BJ (cell line): ENCODE measurements around the gene CERS1. TPM values are rescaled to one million over a fixed set of nuclear protein-coding genes. Genes with fewer than 3 reads are reported as not detected.

ENCODE experiments used
- CTCF ChIA-PET: fragments of 350-600 bp; formaldehyde crosslinking; extraction: SDS; loops from one replicate; lab custom pipeline; 2021; ENCODE audit warnings: antibody characterized with exemption, inconsistent platforms; lab: Yijun Ruan, JAX
- POLR2A ChIA-PET: fragments of 300-600 bp; sonication (Branson Sonifier 250); formaldehyde crosslinking; extraction: SDS; loops from one replicate; lab custom pipeline; 2021; ENCODE audit warnings: antibody characterized with exemption; lab: Charles Lee
- DNase-seq: peaks from one replicate; pipeline ENCODE4 v3.0.0-alpha.2; 2011; ENCODE audit warnings: low read depth
- H3K27me3 ChIP-seq: 2 replicates; pipeline ENCODE4 v1.6.0; 2011; ENCODE audit warnings: low read length; ENCODE audit not compliant: control insufficient read depth, insufficient read depth
- H3K36me3 ChIP-seq: 2 replicates; pipeline ENCODE4 v1.5.1; 2011; ENCODE audit warnings: low read length; ENCODE audit not compliant: control insufficient read depth, insufficient read depth
- H3K4me3 ChIP-seq: 2 replicates; pipeline ENCODE4 v1.5.1; 2011; ENCODE audit warnings: low read depth, mild to moderate bottlenecking, control low read depth, low read length
- polyA plus RNA-seq: library from polyadenylated mRNA; depleted of rRNA; stranded (reverse); fragments of >200 nt; gene quantifications from 2 replicates; pipeline ENCODE4 v1.2.3, GENCODE V29; 2011
- TF ChIP-seq, protein P1 (sequence below): IDR thresholded peaks from 2 replicates; pipeline ENCODE4 v1.5.1; 2011; ENCODE audit warnings: low read depth, mild to moderate bottlenecking, control low read depth, inconsistent platforms, low read length, moderate library complexity; ENCODE audit not compliant: insufficient read depth

The CERS1 gene
- polyA plus RNA-seq, 1 experiment, result 0.83 TPM

DNA sequence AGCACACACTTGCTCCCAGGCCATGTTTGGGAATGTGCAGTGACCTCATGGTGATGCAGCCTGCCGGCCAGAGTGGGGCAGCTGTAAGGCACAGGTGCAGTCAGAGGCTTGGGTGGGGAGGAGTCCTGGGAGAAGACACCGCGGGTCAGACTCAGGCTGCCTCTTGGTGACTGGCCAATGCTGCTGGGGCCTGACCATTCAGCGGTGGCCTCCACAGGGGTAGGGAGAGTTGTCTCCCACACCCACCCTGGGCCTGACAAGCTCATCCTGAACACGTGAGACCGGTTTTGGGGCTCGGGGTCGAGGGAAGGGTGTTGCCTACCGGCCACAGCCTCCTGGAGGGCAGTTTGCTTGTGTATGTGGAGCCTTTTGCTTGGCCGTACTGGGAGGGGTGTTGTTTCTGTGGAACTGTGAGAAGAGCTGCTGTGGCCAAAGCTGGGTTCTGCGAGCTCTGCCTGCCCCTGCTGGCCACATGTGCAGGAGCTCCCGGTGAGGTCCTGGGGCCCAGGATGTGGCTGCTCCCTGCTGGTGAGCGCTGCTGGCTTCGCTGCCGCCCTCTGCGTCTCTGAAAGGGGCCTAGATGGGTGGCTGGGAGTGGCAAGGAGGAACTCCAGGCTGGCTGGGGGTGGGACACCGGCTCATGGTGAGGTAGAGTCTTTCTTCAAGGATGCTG, 42.1 kb downstream of the CERS1 start:
- no peak for DNase-seq
- CTCF ChIA-PET, result interaction anchor here (1.2 to 3.6 kb wide), 2 partner anchors 12 to 403 kb away, joined by 3 to 30 read pairs; no protein-coding TSS in a partner anchor
- Histone ChIP-seq H3K27me3 (no peaks in the 10 kb centered on the region), H3K36me3 (peaks cover 67% of the 10 kb centered on the region), H3K4me3 (no peak overlapping the region)
- POLR2A ChIA-PET, result no interaction called here
- TF ChIP-seq, protein P1, sequence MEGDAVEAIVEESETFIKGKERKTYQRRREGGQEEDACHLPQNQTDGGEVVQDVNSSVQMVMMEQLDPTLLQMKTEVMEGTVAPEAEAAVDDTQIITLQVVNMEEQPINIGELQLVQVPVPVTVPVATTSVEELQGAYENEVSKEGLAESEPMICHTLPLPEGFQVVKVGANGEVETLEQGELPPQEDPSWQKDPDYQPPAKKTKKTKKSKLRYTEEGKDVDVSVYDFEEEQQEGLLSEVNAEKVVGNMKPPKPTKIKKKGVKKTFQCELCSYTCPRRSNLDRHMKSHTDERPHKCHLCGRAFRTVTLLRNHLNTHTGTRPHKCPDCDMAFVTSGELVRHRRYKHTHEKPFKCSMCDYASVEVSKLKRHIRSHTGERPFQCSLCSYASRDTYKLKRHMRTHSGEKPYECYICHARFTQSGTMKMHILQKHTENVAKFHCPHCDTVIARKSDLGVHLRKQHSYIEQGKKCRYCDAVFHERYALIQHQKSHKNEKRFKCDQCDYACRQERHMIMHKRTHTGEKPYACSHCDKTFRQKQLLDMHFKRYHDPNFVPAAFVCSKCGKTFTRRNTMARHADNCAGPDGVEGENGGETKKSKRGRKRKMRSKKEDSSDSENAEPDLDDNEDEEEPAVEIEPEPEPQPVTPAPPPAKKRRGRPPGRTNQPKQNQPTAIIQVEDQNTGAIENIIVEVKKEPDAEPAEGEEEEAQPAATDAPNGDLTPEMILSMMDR, result no peak

DNA sequence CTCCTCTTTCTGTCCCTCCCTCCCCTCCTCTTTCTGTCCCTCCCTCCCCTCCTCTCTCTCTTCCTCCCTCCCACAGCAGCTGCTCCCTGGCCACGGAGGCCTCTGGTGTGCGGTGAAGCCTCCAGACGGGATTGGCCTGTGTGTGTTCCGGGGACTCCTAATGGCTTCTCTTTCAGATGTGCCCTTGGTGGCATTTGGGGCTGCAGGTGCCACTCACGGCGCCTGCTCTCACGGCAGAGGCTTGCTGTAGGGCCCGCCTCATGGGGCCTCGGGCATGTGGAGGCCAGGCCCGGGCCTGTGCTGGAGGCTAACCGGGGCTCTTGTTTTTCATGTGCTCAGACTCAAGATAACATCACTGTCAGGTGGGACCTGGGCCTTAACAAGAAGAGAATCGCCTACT, 43.3 kb downstream of the CERS1 start:
- TF ChIP-seq, protein P1, result no peak
- Histone ChIP-seq H3K27me3 (no peaks in the 10 kb centered on the region), H3K4me3 (no peak overlapping the region), H3K36me3 (peaks cover 62% of the 10 kb centered on the region)
- ChIA-PET POLR2A (no interaction called here), CTCF (interaction anchor here (2.9 kb wide), 1 partner anchor 14 kb away, joined by 23 read pairs; no protein-coding TSS in a partner anchor)
- no peak for DNase-seq

DNA sequence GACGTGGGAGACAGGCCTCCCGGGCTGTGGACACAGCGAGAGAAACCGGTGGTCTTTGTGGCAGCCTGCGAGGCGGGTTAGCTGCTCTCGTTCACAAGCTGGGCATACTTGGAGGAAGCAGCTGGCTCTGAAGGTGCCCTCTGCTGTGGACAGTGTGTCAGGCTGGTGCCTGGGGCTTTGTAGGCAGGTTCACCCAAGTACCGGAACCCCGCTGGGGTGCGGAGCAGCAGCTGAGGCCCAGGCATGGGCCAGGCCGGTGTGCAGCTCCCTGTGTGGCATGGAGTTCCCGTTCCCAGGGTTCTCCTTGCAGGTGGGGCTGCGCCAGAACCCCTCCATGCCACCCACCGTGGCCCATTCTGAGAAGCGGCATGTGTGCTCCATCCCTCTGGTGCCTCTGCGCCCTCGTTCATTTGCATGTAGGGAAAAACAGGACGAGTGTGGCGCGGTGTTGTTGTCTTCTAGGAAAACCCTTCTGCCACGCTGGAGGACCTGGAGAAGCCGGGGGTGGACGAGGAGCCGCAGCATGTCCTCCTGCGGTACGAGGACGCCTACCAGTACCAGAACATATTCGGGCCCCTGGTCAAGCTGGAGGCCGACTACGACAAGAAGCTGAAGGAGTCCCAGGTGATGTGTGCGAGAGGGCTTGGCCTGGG, 44.2 kb downstream of the CERS1 start:
- H3K36me3 ChIP-seq, result peaks cover 54% of the 10 kb centered on the region
- POLR2A ChIA-PET, result no interaction called here
- DNase-seq, result no peak
- CTCF ChIA-PET, result interaction anchor here (0.6 to 2.9 kb wide), 4 partner anchors 15 to 322 kb away, joined by 3 to 23 read pairs (median 4); no protein-coding TSS in a partner anchor
- TF ChIP-seq, protein P1, result no peak
- no peaks in the 10 kb centered on the region for H3K27me3 ChIP-seq
- H3K4me3 ChIP-seq, result no peak overlapping the region

DNA sequence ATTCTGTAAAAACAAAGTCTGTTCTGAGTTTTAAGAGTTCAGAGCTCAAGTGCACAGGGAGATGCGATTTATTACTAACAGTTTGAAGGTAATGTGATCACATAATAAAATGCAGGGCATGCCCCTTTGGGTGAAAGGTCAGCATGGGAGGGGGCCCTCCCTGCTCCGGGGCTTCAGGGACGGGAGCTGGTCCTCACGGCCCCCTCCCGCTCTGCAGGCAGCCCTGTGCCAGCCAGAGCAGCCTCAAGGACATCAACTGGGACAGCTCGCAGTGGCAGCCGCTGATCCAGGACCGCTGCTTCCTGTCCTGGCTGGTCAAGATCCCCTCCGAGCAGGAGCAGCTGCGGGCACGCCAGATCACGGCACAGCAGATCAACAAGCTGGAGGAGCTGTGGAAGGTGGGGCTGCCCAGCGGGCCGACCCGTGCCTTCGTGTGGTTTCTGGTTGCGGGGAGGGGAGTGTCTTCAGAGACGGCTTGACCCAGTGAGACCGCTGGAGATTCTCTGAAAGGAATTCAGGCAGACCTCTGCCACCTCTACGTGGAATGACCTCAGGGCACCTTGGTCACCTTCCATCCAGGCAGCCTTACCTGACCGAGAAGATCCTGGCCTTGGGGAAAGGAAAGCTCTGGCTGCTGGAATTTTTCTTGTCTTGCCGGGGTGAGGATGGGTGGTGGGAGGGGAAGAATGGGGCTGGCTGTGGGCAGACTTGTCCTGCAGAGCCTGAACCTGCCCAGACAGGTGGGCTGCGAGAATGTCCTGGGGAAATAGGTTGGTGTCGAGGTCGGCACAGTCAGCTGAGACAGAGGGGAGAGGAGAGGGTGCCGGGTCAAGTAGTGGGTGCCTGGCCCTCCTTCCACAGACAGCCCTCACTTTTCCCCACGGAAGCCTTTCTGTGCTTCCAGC, 45.2 kb downstream of the CERS1 start:
- ChIA-PET CTCF (interaction anchor here (0.9 to 2.9 kb wide), 4 partner anchors 16 to 262 kb away, joined by 3 to 23 read pairs (median 6); partner anchors contain the start of gene REX1BD), POLR2A (no interaction called here)
- TF ChIP-seq, protein P1, result no peak
- Histone ChIP-seq H3K27me3 (no peaks in the 10 kb centered on the region), H3K36me3 (peaks cover 46% of the 10 kb centered on the region), H3K4me3 (no peak overlapping the region)
- no peak for DNase-seq
